GDM1 (cell line): ENCODE measurements around the gene NPAS3.

Experiments
- DNase-seq: peaks from one replicate; lab custom pipeline; 2025; lab: John Stamatoyannopoulos, UW

Gene NPAS3

GRCh38 chr14:32940711-32941667, 2.3 kb downstream of the NPAS3 start:
- no peak for DNase-seq

DNA sequence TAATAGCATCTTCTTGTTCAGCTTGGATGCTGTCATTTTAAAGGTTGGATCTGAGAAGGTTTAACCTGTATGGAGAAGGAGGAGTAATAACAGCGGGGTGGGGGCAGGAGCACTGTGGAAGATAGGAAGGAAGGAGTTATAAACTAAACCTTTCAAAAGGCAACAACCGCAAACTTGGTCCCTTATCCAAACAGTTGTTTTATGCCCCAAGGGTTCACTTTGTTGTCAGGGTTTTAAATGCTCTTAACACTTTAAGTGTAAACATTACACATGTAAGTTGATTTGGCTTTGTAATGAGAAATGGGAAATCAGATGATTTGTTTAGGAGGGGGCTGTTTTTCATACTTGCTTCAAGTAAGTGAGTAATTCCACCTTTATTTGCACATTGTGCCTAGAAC, 3.0 kb downstream of the NPAS3 start:
- no peak for DNase-seq

- DNase-seq = no peak
Observed at GRCh38 chr14:32947081-32947480, 8.4 kb downstream of the NPAS3 start.

DNA sequence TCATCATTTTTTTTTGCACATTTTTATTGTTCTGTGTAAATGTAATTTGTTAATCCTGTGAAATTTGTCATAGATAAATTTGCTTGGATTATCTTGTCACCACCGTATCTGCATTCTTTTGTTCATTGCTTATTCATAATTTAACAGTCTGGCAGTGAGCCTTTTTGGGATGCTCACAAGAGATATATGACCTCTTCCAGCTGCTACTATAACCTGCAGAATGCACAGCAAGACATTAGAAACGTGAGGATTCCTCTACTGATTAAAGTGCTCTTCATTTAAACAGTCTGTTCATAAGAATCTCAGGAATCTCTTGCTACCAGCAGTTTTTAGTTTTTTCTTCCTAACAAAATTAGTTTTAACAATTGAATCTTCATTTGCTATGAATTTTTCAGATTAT, 9.1 kb downstream of the NPAS3 start:
- no peak for DNase-seq

- DNase-seq = no peak
Observed at GRCh38 chr14:32950584-32950983, 11.9 kb downstream of the NPAS3 start.

GRCh38 chr14:32967421-32967820, 28.7 kb downstream of the NPAS3 start:
- DNase-seq = no peak

- DNase-seq = no peak
Observed at GRCh38 chr14:32968972-32969544, 30.4 kb downstream of the NPAS3 start.

DNA sequence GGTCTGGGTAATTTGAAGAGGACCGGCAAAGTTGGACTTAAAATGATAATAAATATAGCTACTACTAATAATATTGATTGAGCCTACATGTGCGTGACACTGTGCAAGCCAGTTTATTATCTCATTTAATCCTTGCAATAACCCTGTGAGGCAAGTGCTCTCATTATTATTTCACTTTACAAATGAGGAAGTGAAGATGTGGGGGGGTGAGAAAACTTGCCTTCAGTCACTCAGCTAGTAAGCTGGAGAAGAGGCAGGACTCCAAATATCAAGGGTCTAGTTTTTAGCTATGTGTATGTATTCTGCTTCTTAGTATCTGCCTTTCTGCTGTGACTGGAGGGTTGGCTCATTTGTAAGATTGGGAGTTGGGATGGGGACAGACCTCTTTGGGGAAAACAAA, 39.2 kb downstream of the NPAS3 start:
- no peak for DNase-seq

DNA sequence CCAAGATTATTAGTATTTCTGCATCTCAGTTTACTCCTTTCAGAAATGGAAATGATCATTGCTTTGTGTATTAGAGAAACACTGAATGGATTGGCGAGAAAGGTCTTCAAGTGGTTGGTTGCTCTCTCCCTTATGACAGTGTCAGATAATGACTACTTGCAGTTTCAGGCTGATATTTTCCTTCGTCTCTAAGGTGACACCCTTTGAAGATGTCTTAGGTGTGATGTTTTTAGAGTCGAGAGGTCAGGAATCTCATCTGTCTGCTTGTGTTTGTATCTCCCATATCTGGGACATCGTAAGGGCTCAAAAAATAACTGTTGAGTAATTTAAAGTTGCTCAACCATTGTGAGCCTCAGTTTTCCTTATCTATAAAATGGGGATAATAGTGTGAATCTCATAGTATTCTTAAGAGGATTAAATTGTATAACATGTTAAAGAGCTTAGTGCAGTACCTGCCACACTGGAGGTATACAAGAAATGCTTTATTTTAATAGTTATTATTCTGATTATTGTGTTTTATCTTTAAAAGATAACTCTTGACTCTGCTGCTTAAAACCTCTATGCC, 40.1 kb downstream of the NPAS3 start:
- DNase-seq = no peak

DNA sequence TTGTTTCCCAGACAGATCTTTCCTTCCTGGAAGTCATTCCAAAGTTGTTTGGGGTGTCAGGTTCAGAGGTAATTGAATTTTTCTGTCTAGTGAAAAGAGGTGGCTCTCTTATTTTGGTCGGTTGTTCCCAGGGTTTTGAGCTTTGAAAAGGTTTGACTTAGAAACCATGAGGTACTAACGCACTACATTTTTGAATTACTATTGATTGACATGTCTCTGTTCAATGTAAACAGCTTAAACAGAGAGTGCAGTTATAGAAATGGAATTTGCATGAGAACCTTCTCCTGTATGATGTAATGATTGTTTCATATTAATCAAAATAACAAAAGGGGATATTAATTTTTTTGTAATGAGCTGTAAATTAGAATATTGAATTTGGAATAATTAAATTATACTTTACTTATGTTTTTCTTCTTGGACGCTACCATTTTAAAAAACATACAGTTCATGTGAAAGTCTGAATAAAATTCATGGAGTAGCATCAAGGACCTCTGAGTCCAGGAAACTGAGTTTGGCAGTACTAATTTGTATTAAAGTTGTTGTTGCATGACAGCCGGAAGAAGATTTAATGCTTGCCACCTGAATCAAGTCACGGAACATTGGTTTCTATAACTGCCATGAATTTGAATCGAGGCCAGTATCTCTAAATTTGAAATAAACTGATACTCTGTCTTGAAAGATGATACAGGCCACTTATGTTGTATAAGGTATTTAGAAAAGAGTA, 41.7 kb downstream of the NPAS3 start:
- no peak for DNase-seq

- DNase-seq = no peak
Observed at GRCh38 chr14:32980902-32981501, 42.3 kb downstream of the NPAS3 start.

- no peak for DNase-seq
Observed at GRCh38 chr14:32984241-32984930, 45.7 kb downstream of the NPAS3 start.

- no peak for DNase-seq
Observed at GRCh38 chr14:32985866-32986265, 47.2 kb downstream of the NPAS3 start.

DNA sequence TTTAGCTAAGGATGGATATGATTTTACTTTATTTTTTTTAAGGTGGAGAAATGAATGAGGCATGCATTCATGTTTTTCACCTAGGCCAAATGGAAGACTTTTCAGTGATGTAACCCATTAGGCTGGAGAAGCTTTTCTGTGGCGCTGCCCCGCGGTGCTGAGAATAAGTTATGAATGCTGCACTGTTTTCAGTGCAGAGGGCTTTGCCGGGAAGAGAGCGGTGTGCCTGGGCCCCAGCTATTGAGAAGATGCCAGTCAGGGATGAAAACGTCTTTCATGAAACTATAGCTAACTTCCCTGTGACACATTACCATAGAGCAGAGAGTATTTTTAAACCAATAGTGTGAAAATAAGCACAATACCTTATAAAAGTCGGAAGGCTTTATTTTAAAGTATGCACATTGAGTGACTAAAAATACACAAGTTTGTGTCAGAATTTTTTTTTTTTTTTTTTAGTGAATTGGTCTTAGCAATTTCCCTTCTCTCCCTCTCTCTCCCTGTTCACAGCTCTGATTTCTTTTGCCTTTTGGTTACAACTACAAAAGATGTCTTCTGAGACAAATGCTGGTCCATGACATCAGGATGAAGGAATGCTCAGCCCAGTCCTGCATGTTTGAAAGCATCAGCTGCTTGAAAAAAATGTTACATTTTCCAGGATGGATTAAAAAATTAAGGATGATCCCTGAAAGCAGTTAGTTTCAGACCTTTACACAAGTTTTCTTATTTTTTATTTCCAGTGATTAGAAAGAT, 48.3 kb downstream of the NPAS3 start:
- DNase-seq = no peak

- DNase-seq = no peak
Observed at GRCh38 chr14:32991691-32992090, 53.0 kb downstream of the NPAS3 start.

- no peak for DNase-seq
Observed at GRCh38 chr14:32993921-32994320, 55.2 kb downstream of the NPAS3 start.

DNA sequence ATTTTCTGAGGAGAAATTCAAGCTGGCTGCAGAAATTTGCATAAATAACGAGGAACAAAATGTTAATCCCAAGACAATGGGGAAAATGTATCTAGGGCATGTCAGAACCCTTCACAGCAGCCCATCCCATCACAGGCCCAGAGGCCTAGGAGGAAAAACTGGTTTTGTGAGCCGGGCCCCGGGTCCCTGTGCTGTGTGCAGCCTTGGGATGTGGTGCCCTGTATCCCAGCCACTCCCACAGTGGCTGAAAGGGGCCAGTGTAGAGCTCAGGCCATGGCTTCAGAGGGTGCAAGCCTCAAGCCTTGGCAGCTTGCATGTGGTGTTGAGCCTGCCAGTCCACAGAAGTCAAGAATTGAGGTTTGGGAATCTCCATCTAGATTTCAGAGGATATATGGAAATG, 57.7 kb downstream of the NPAS3 start:
- DNase-seq = no peak

GRCh38 chr14:32998433-32998832, 59.8 kb downstream of the NPAS3 start:
- DNase-seq = no peak

DNA sequence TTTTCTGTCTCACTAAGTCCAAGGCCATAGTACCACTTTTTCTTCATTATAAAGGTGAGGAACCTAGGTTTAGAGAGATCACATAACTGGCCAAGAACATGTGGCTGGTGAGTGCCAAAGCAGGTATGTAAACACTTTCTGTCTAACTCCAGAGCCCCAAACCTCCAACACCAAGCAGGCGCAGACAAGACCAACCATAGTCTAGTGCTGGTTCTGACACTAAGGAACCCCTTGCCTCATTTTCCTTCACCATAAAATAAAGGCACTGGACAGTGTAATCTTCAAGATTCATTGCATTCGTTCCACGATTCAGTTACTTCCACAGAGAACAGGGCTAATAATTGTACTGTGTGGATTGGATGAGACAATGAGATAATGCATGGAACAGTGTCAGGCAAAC, 71.0 kb downstream of the NPAS3 start:
- DNase-seq = no peak

GRCh38 chr14:33010495-33010894, 71.8 kb downstream of the NPAS3 start:
- no peak for DNase-seq

DNA sequence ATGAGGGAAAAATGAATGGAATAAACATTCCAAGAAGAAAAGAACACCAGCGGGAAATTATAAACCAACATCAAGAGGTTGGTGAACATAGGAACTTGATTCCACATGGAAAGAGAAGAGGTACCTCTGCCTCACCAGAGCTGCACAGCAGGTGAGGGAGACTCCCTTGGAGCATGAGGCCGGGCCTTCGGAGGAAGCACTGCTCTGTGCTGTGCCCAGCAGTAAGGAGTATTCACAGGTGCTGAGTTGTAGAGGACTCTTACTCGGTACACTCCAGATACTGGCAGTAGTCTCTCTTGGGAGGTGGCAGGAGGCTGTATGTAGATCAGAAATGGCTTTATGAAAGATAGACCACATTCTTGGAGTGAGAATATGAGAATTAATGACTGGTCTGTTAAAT, 76.0 kb downstream of the NPAS3 start:
- DNase-seq = no peak
